ENCODE results near the gene MAGI1. TPM values are rescaled to one million over a fixed set of nuclear protein-coding genes. Genes with fewer than 3 reads are reported as not detected.
"Not testable (repeated sequence)": the region's sequence is repeated elsewhere in the genome, so short reads cannot be mapped to it uniquely, and the experiment has no call there.

Gene MAGI1
- total RNA-seq, 4 donors from 2014 or later: 49.5 to 72.1 (median 67.6) TPM

- Histone ChIP-seq H3K27me3 (no peaks in the 10 kb centered on the region), H3K4me3 (no peak overlapping the region), H3K36me3 (no peaks in the 10 kb centered on the region), H3K4me1 (no peaks in the 10 kb centered on the region), H3K9me3 (no peaks in the 10 kb centered on the region), H3K27ac (no peak overlapping the region)
- TF ChIP-seq CTCF (IDR thresholded peaks at IDR 0.05): no peak
- TF ChIP-seq POLR2A (IDR thresholded peaks at IDR 0.05): no peak
- DNase-seq: no peak
These were observed 512.1 kb downstream of the MAGI1 start for GRCh38 chr3:65526656-65527055.

GRCh38 chr3:65524584-65524983, 514.1 kb downstream of the MAGI1 start:
- H3K4me3 ChIP-seq: no peak overlapping the region
- no peak for DNase-seq
- TF ChIP-seq CTCF (IDR thresholded peaks at IDR 0.05): no peak
- no peak for TF ChIP-seq POLR2A (IDR thresholded peaks at IDR 0.05)

GRCh38 chr3:65523878-65524277, 514.8 kb downstream of the MAGI1 start:
- Histone ChIP-seq H3K27me3 (no peaks in the 10 kb centered on the region), H3K4me3 (no peak overlapping the region), H3K27ac (no peak overlapping the region), H3K9me3 (no peaks in the 10 kb centered on the region), H3K4me1 (no peaks in the 10 kb centered on the region), H3K36me3 (no peaks in the 10 kb centered on the region)
- DNase-seq: no peak
- TF ChIP-seq POLR2A (IDR thresholded peaks at IDR 0.05) (no peak), CTCF (IDR thresholded peaks at IDR 0.05) (no peak)

More at GRCh38 chr3:65524584-65524983, 514.1 kb downstream of the MAGI1 start:
- no peaks in the 10 kb centered on the region for H3K27me3 ChIP-seq
- no peaks in the 10 kb centered on the region for H3K4me1 ChIP-seq
- H3K9me3 ChIP-seq: no peaks in the 10 kb centered on the region
- H3K36me3 ChIP-seq: no peaks in the 10 kb centered on the region
- no peak overlapping the region for H3K27ac ChIP-seq

- no peaks in the 10 kb centered on the region for H3K4me1 ChIP-seq
- no peaks in the 10 kb centered on the region for H3K9me3 ChIP-seq
- H3K27me3 ChIP-seq: no peaks in the 10 kb centered on the region
- no peaks in the 10 kb centered on the region for H3K36me3 ChIP-seq
- H3K27ac ChIP-seq: no peak overlapping the region
- no peak for DNase-seq
- H3K4me3 ChIP-seq: no peak overlapping the region
- TF ChIP-seq CTCF (IDR thresholded peaks at IDR 0.05) (no peak), POLR2A (IDR thresholded peaks at IDR 0.05) (no peak)
These were observed 517.7 kb downstream of the MAGI1 start for GRCh38 chr3:65521032-65521431.

GRCh38 chr3:65516998-65517397, 521.7 kb downstream of the MAGI1 start:
- Histone ChIP-seq H3K36me3 (no peaks in the 10 kb centered on the region), H3K4me1 (no peaks in the 10 kb centered on the region), H3K27ac (no peak overlapping the region), H3K4me3 (no peak overlapping the region), H3K27me3 (no peaks in the 10 kb centered on the region), H3K9me3 (no peaks in the 10 kb centered on the region)
- no peak for DNase-seq
- TF ChIP-seq POLR2A (IDR thresholded peaks at IDR 0.05) (no peak), CTCF (IDR thresholded peaks at IDR 0.05) (no peak)

GRCh38 chr3:65514317-65514716, 524.4 kb downstream of the MAGI1 start:
- H3K9me3 ChIP-seq, H3K27me3 ChIP-seq, DNase-seq, H3K4me1 ChIP-seq, H3K27ac ChIP-seq, H3K4me3 ChIP-seq, H3K36me3 ChIP-seq: not testable (repeated sequence)

GRCh38 chr3:65509423-65509794, 529.3 kb downstream of the MAGI1 start:
- not testable (repeated sequence) for H3K4me1 ChIP-seq, H3K27ac ChIP-seq, H3K36me3 ChIP-seq, DNase-seq, H3K27me3 ChIP-seq, H3K9me3 ChIP-seq, H3K4me3 ChIP-seq
